H1 (cell line): Measurements from ENCODE around the gene FRMPD2. TPM values are rescaled to one million over a fixed set of nuclear protein-coding genes. Genes with fewer than 3 reads are reported as not detected.

Experiments used
- BACH1 ChIP-seq: IDR thresholded peaks from 2 replicates; pipeline ENCODE4 v1.6.1; 2012; ENCODE audit warnings: low read length, improper control_type of control experiment
- CHD7 ChIP-seq: fragments of 300-600 bp; sonication (generic); IDR thresholded peaks from 2 replicates; pipeline ENCODE4 v1.7.1; 2012; ENCODE audit warnings: low read length, moderate library complexity, mild to moderate bottlenecking, inconsistent platforms; ENCODE audit not compliant: insufficient replicate concordance
- CREB1 ChIP-seq: IDR thresholded peaks from 2 replicates; pipeline ENCODE4 v1.6.1; 2012; ENCODE audit warnings: inconsistent platforms
- CTCF ChIP-seq, 3 experiments: IDR thresholded peaks; 1 replicate in 2 of 3; 2 replicates in 1 of 3; pipeline versions ENCODE4 v1.5.1 to v1.6.1; 2011; ENCODE audit warnings: low read length in 3 of 3, mild to moderate bottlenecking in 3 of 3, inconsistent platforms in 2 of 3, low read depth in 1 of 3, moderate library complexity in 1 of 3; ENCODE audit not compliant: insufficient read depth in 1 of 3; ENCODE audit errors: control extremely low read depth in 1 of 3
- HDAC2 ChIP-seq, 2 experiments: fragments of 300-600 bp in 1 of 2; sonication (generic) in 1 of 2; IDR thresholded peaks; 2 replicates each; pipeline ENCODE4 v1.6.1; 2011 to 2012; ENCODE audit warnings: low read depth in 2 of 2, low read length in 2 of 2, mild to moderate bottlenecking in 2 of 2, moderate library complexity in 2 of 2, borderline replicate concordance in 1 of 2, inconsistent platforms in 1 of 2
- HDAC6 ChIP-seq: IDR thresholded peaks from one replicate; pipeline ENCODE4 v1.7.1; 2012; ENCODE audit warnings: low read depth, mild to moderate bottlenecking, inconsistent platforms, low read length, moderate library complexity
- MAFK ChIP-seq: IDR thresholded peaks from 2 replicates; pipeline ENCODE4 v1.6.1; 2012; ENCODE audit warnings: low read depth, mild to moderate bottlenecking, improper control_type of control experiment, low read length
- polyA plus RNA-seq, 7 experiments: library from polyadenylated mRNA; depleted of rRNA in 3 of 7; stranded (reverse) in 5 of 7; unstranded in 2 of 7; fragments of >200 nt in 5 of 7; fragments of 200-250 nt in 2 of 7; gene quantifications; 1 replicate in 5 of 7; 2 replicates in 1 of 7; 4 replicates in 1 of 7; pipeline versions ENCODE4 v1.2.1 to v1.2.3, GENCODE V29; 2011 to 2013; ENCODE audit warnings: missing spikeins in 2 of 7, mixed read lengths in 2 of 7
- total RNA-seq: library from RNA; stranded (reverse); fragmentation: NEBNext Ultra II Directional; extraction: Animal tissue kit (Norgen Biotek cat#: 25700); gene quantifications from 2 replicates; pipeline ENCODE4 v1.2.1, GENCODE V29; 2021
- TF ChIP-seq, protein P1 (sequence below): IDR thresholded peaks from 2 replicates; pipeline ENCODE4 v1.6.1; 2012; ENCODE audit warnings: inconsistent platforms

Gene FRMPD2
- total and polyA plus RNA-seq, 2 of the 8 experiments (the other 6 are each of a cell fraction or from before 2014, with no cell fraction given), result 0.07 to 0.47 TPM

DNA sequence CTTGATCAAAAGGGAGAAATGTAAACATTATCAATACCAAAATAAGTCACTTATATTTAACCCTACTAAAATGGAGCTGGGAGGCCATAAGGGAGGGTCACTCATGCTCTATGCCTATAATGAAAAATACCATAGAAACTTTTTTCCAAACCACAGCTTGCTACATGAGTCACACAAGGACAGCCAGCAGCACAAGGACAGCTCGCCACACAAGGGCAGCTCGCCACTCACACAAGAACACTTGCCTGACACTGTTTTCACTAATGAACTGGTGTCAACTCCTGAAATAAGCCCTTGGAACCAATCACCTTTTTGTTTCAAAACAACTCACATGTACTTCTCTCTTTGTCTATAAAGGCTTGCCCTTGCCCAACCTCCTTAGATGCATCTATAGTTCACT is 43.3 kb downstream of the FRMPD2 start (continued):
- TF ChIP-seq CHD7 (no peak), MAFK (no peak), BACH1 (no peak), HDAC6 (no peak), CREB1 (no peak), HDAC2 (IDR thresholded peaks at IDR 0.05; ENCODE audit: borderline replicate concordance in 1 of 2, low read depth in 2 of 2, low read length in 2 of 2) (no peak), CTCF (IDR thresholded peaks at IDR 0.05; ENCODE audit: control extremely low read depth in 1 of 3, insufficient read depth in 1 of 3, low read depth in 1 of 3, low read length in 3 of 3) (no peak)
- TF ChIP-seq, protein P1, sequence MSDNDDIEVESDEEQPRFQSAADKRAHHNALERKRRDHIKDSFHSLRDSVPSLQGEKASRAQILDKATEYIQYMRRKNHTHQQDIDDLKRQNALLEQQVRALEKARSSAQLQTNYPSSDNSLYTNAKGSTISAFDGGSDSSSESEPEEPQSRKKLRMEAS, result no peak
